ENCODE results near the gene RNF14.

GRCh38 chr5:141941779-141942178 lies 27.1 kb upstream of the RNF14 start:
- TF ChIP-seq EZH2 (IDR thresholded peaks at IDR 0.05; ENCODE audit: borderline replicate concordance, low read length) (no peak), CTCF (conservative IDR thresholded peaks at IDR 0.05 in 1 of 2, IDR thresholded peaks at IDR 0.05 in 1 of 2; ENCODE audit: extremely low read depth in 1 of 2, insufficient read depth in 1 of 2, low read depth in 1 of 2, low read length in 2 of 2) (no peak)
